ENCODE measurements around the gene TBC1D4. TPM values are rescaled to one million over a fixed set of nuclear protein-coding genes. Genes with fewer than 3 reads are reported as not detected.

The TBC1D4 gene
- total RNA-seq, 2 donors from 2014 or later = 27.6 to 56.1 TPM

- H3K27ac ChIP-seq = no peak overlapping the region
- H3K9me3 ChIP-seq = no peaks in the 10 kb centered on the region
- no peak overlapping the region for H3K4me3 ChIP-seq
- no peak for TF ChIP-seq POLR2A (IDR thresholded peaks at IDR 0.05)
- no peaks in the 10 kb centered on the region for H3K4me1 ChIP-seq (replicated peaks)
- WGBS = 88% methylated on average over 6 of the region's 6 CpGs
- H3K36me3 ChIP-seq = no peaks in the 10 kb centered on the region
- no peak for DNase-seq (ENCODE audit: low spot score)
- no peaks in the 10 kb centered on the region for H3K27me3 ChIP-seq (replicated peaks; ENCODE audit: insufficient read depth)
- intact Hi-C loops (cut with DNase I) = no loop called here
Observed at GRCh38 chr13:75508002-75508548, 26.1 kb upstream of the TBC1D4 start.

GRCh38 chr13:75507027-75508001 lies 25.3 kb upstream of the TBC1D4 start:
- Histone ChIP-seq H3K9me3 (no peaks in the 10 kb centered on the region), H3K4me3 (no peak overlapping the region), H3K4me1 (replicated peaks) (no peaks in the 10 kb centered on the region), H3K27ac (no peak overlapping the region), H3K36me3 (no peaks in the 10 kb centered on the region), H3K27me3 (replicated peaks; ENCODE audit: insufficient read depth) (no peaks in the 10 kb centered on the region)
- DNase-seq (ENCODE audit: low spot score) = no peak
- 60% methylated on average over 10 of the region's 10 CpGs for WGBS
- TF ChIP-seq CTCF (IDR thresholded peaks at IDR 0.05) (no peak), POLR2AphosphoS5 (IDR thresholded peaks at IDR 0.05) (no peak), POLR2A (IDR thresholded peaks at IDR 0.05) (no peak)
- intact Hi-C loops (cut with DNase I) = no loop called here

GRCh38 chr13:75506018-75506417 lies 24.0 kb upstream of the TBC1D4 start:
- Histone ChIP-seq H3K36me3 (no peaks in the 10 kb centered on the region), H3K4me1 (replicated peaks) (no peaks in the 10 kb centered on the region), H3K27ac (no peak overlapping the region), H3K4me3 (no peak overlapping the region), H3K27me3 (replicated peaks; ENCODE audit: insufficient read depth) (no peaks in the 10 kb centered on the region), H3K9me3 (no peaks in the 10 kb centered on the region)
- TF ChIP-seq POLR2AphosphoS5 (IDR thresholded peaks at IDR 0.05) (no peak), CTCF (IDR thresholded peaks at IDR 0.05) (no peak), POLR2A (IDR thresholded peaks at IDR 0.05) (no peak)
- intact Hi-C loops (cut with DNase I) = no loop called here
- 85% methylated on average over 1 of the region's 1 CpG for WGBS
- DNase-seq (ENCODE audit: low spot score) = no peak

GRCh38 chr13:75505327-75505726 lies 23.4 kb upstream of the TBC1D4 start:
- no peaks in the 10 kb centered on the region for H3K36me3 ChIP-seq
- WGBS = 83% methylated on average over 3 of the region's 3 CpGs
- DNase-seq (ENCODE audit: low spot score) = no peak
- no peaks in the 10 kb centered on the region for H3K4me1 ChIP-seq (replicated peaks)
- H3K27ac ChIP-seq = no peak overlapping the region
- H3K27me3 ChIP-seq (replicated peaks; ENCODE audit: insufficient read depth) = no peaks in the 10 kb centered on the region
- intact Hi-C loops (cut with DNase I) = no loop called here
- TF ChIP-seq POLR2AphosphoS5 (IDR thresholded peaks at IDR 0.05) (no peak), CTCF (IDR thresholded peaks at IDR 0.05) (no peak), POLR2A (IDR thresholded peaks at IDR 0.05) (no peak)
- no peaks in the 10 kb centered on the region for H3K9me3 ChIP-seq
- H3K4me3 ChIP-seq = no peak overlapping the region

- Histone ChIP-seq H3K9me3 (no peaks in the 10 kb centered on the region), H3K4me3 (no peak overlapping the region), H3K27ac (no peak overlapping the region), H3K4me1 (replicated peaks) (no peaks in the 10 kb centered on the region), H3K27me3 (replicated peaks; ENCODE audit: insufficient read depth) (no peaks in the 10 kb centered on the region), H3K36me3 (no peaks in the 10 kb centered on the region)
- DNase-seq (ENCODE audit: low spot score) = no peak
- intact Hi-C loops (cut with DNase I) = no loop called here
- WGBS = 90% methylated on average over 5 of the region's 5 CpGs
- TF ChIP-seq POLR2AphosphoS5 (IDR thresholded peaks at IDR 0.05) = no peak
- no peak for TF ChIP-seq CTCF (IDR thresholded peaks at IDR 0.05)
- no peak for TF ChIP-seq POLR2A (IDR thresholded peaks at IDR 0.05)
Observed at GRCh38 chr13:75495938-75496337, 14.0 kb upstream of the TBC1D4 start.

Data from prostate gland (tissue), 2 donors.